ENCODE measurements around the gene INAVA. TPM values are rescaled to one million over a fixed set of nuclear protein-coding genes. Genes with fewer than 3 reads are reported as not detected.

Gene INAVA
- total and polyA plus RNA-seq, 9 of the 15 experiments (the other 6 are each of a cell fraction or from before 2014, with no cell fraction given), result 0.09 TPM; not detected in 8

GRCh38 chr1:200931776-200932175, 37.1 kb downstream of the INAVA start:
- Histone ChIP-seq H3K27ac (ENCODE audit: extremely low read depth, low read depth, low read length) (no peak overlapping the region), H3K4me2 (ENCODE audit: insufficient read depth, low read length) (no peak overlapping the region), H2AFZ (ENCODE audit: low read depth, low read length) (no peak overlapping the region), H3K79me2 (ENCODE audit: control insufficient read depth, insufficient read depth, low read length) (no peaks in the 10 kb centered on the region), H3K27me3 (ENCODE audit: control insufficient read depth in 2 of 2, insufficient read depth in 2 of 2, low read length in 2 of 2) (peaks cover 35 to 64% of the 10 kb centered on the region in 2 experiments), H3K9me1 (ENCODE audit: control insufficient read depth, insufficient read depth, low read length) (no peaks in the 10 kb centered on the region), H3K4me1 (replicated peaks in 1 of 2; ENCODE audit: control insufficient read depth in 2 of 2, insufficient read depth in 2 of 2, low read length in 2 of 2) (no peaks in the 10 kb centered on the region), H4K20me1 (replicated peaks; ENCODE audit: control insufficient read depth, insufficient read depth, low read length) (0 out of 2 replicates have a peak, but pooled peaks cover 6% of the 10 kb centered on the region), H3K9me3 (replicated peaks; ENCODE audit: control insufficient read depth, insufficient read depth, low read depth, low read length) (no peaks in the 10 kb centered on the region), H3K9ac (ENCODE audit: insufficient read depth in 1 of 2, low read depth in 2 of 2, low read length in 2 of 2) (no peak overlapping the region), H3K4me3 (no peak overlapping the region), H3K36me3 (ENCODE audit: control insufficient read depth, insufficient read depth, low read length) (no peaks in the 10 kb centered on the region)
- in situ Hi-C loops (cut with MboI) (no loop called here), intact Hi-C loops (cut with micrococcal nuclease) (no loop called here)
- WGBS (ENCODE audit: insufficient coverage, low coverage, missing lambda C conversion rate), result 0% methylated on average over 2 of the region's 2 CpGs
- ATAC-seq (no peak), DNase-seq (ENCODE audit: extremely low read depth in 1 of 4, low spot score in 3 of 4) (no peak), FAIRE-seq (no peak)
- POLR2A ChIA-PET, result interaction anchor here (0.6 to 0.9 kb wide), 2 partner anchors 13 to 216 kb away, joined by 3 to 4 read pairs; no protein-coding TSS in a partner anchor
- no TSS peak for BruUV-seq (replicated peaks)
- CTCF ChIA-PET (ENCODE audit: low intra/inter-chr PET ratio), result no interaction called here
- TF ChIP-seq RBFOX2 (IDR thresholded peaks at IDR 0.05; ENCODE audit: low read depth, low read length) (no peak), ZNF511 (CRISPR knock-in tag; IDR thresholded peaks at IDR 0.05) (no peak), THRA (IDR thresholded peaks at IDR 0.05) (no peak), TEAD1 (CRISPR knock-in tag; IDR thresholded peaks at IDR 0.05) (no peak), FOXO4 (CRISPR knock-in tag; IDR thresholded peaks at IDR 0.05) (no peak), DACH1 (IDR thresholded peaks at IDR 0.05; ENCODE audit: partially characterized antibody) (no peak), PHTF2 (CRISPR knock-in tag; IDR thresholded peaks at IDR 0.05) (no peak), STAG1 (CRISPR knock-in tag; IDR thresholded peaks at IDR 0.05; ENCODE audit: borderline replicate concordance) (no peak), ERF (CRISPR knock-in tag; IDR thresholded peaks at IDR 0.05) (no peak), CCAR2 (IDR thresholded peaks at IDR 0.05; ENCODE audit: low read depth, low read length) (no peak), RCOR1 (IDR thresholded peaks at IDR 0.05; ENCODE audit: borderline replicate concordance in 1 of 2, low read depth in 2 of 2, low read length in 2 of 2) (no peak), THAP7 (CRISPR knock-in tag; IDR thresholded peaks at IDR 0.05) (no peak), PHF21A (IDR thresholded peaks at IDR 0.05; ENCODE audit: borderline replicate concordance, low read depth) (no peak), EWSR1 (IDR thresholded peaks at IDR 0.05; ENCODE audit: borderline replicate concordance, low read depth, partially characterized antibody) (no peak)
